Measurements from ENCODE around the gene HDAC1.
"Not testable (repeated sequence)": the region's sequence is repeated elsewhere in the genome, so short reads cannot be mapped to it uniquely, and the experiment has no call there.

HDAC1 gene

DNA sequence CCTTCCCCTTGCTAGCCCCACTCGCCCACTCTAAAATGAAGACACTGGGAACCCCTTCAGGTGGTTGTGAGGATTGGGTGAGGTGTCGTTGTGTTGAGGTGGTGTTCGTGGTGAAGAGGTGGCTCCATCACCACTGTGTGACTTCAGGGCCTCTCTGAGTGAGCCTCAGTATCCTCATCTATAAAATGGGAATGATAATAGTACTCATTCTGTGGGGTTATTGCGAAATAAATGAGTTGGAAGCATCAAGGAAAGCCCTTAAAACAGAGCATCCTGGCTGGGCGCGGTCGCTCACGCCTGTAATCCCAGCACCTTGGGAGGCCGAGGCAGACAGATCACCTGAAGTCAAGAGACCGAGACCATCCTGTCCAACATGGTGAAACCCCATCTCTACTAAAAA lies 50.8 kb downstream of the HDAC1 start:
- in situ Hi-C loops (cut with MboI; ENCODE audit: low sequenced_read_pairs), result no loop called here

DNA sequence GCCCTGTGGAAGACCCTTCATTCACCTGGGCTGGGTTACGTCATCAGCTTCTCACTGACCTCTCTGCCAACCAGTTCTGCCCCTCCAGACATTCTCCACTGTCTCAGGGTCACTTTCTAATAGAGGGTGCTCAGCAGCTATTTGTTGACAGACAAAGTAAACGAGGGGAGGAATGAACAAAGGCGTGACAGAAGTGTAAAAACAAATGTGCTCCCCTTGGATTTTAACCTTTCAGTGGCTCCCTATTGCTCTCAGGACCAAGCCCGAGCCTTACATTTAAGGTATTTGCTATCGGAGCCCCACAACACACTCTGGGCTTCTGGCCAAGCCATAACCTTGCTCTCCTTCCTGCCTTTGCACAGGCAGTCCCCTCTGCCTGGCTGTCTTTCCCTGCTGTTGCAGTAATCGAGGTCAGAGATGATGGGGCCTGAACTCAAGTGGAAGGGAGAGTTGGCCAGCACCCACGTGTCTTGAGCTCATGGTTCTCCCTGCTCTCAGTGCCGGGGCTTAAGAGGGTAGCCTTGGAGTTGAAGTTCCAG lies 53.5 kb downstream of the HDAC1 start:
- in situ Hi-C loops (cut with MboI; ENCODE audit: low sequenced_read_pairs), result no loop called here

DNA sequence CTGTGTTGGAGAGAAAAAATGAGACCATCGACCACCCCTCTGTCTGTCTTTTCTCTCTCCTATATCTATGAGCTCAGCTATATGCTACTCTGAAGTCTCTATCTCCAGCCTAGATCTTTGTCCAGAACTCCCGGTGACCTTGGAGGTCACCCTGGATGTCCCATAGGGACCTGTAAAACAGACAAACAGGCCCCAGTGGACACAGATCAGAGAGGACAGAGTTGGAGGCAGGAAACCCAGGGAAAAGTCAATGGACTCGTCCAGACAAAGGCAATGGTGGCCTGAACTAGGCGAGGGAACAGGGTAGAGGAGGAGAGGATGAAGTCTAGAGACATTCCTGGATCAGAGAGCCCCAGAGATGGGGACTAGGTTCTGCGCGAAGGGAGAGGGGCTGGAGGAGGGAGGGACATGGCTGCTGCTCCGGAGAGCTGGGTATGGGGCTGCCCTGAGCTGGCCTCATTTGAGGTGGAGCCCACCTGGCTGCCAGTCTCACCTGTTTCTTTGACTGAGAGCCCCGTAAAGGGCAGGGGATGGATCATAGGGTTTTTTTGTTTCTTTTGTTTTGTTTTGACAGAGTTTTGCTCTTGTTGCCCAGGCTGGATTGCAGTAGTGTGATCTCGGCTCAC lies 54.8 kb downstream of the HDAC1 start:
- in situ Hi-C loops (cut with MboI; ENCODE audit: low sequenced_read_pairs), result no loop called here

DNA sequence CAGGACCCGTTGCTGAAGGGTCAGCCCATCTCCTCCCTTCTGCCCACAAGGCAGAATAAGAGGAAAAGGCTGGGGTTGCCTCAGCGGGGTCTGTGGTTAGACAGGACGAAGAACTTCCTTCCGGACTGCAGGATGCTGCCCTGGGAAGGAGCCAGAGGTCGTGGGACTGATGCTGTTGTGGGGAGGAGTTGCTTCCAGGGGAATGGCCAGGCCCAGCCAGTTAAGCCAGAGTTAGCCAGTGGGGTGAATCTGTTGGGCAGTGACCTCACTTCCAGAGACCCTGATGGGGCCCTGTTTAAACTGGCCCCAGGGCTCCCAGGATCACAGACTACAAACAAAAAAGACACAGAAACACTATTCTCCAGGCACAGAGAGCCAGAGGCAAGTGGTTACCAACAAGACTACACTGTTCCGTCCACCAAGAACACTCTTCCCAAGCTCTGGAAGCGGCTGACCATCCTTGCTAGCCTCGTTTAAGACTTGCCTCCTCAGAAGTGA lies 57.4 kb downstream of the HDAC1 start:
- in situ Hi-C loops (cut with MboI; ENCODE audit: low sequenced_read_pairs), result no loop called here

DNA sequence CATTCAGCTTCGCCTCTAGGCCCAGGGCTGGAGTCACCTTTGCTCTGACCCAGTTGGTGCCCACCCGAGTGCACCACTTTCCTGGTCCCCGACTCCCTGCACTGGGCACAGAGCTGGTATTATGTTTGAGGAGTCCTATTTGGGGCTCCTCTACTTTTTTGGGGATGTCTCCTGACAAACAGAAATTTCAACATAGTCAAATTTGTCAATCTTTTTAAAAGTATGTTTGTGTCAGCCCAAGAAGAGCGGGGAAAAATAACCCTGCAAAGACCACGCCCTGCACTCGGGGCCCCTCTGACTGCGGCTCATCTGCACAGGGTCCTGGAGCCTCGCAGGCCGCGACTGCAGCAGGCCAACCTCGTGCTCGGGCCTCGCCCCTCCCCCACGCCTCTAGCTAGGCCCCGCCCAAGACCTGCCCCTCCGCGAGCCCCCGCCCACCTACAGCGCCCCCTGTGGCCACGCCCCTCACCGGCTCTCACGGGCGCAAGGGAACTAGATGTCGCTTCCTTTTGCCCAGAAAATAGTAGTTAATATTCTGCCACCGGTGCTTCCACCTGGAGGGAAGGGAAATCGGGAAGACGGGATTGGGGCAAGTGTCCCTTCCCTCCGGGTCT lies 59.0 kb downstream of the HDAC1 start:
- in situ Hi-C loops (cut with MboI; ENCODE audit: low sequenced_read_pairs), result no loop called here

DNA sequence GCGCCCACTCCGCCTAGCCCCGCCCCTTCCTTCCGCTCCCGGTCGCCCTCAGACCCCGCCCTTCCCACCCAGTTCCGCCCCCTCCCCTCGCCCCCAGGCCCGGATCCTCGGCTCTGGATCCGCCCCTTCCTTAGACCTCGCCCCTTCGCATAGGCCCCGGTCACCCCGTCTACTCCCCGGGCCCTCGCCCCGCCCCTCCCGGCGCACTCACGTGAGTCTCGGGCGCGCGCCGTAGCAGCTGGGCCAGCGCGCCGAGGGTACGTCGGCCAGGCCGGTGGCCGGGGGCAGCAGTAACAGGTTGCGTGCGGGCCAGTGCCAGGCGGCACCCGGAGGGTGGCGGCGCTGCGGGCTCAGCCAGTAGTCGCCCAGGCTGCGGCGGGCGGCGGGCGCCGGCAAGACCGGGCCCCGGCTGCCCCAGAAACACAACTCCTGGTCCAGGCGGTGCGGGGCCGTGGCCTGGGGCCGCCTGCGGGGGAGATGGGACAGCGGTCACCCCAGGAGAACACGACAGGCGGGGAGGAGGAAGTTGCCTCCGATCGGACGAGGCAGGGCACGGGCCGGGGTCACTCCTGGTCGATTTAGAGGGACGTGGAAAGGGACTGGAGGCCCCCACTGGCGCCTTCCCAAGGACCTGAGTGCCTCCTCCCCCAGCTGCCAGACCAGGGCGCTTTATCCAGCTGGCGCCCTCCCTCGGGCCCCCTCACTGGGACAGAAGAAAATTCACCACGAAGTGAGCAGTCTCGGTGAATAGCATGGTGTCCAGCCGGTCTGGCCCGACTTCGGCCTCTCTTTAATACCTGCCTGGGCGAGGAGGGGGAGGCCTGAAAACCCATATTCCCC lies 59.7 kb downstream of the HDAC1 start:
- in situ Hi-C loops (cut with MboI; ENCODE audit: low sequenced_read_pairs), result no loop called here

DNA sequence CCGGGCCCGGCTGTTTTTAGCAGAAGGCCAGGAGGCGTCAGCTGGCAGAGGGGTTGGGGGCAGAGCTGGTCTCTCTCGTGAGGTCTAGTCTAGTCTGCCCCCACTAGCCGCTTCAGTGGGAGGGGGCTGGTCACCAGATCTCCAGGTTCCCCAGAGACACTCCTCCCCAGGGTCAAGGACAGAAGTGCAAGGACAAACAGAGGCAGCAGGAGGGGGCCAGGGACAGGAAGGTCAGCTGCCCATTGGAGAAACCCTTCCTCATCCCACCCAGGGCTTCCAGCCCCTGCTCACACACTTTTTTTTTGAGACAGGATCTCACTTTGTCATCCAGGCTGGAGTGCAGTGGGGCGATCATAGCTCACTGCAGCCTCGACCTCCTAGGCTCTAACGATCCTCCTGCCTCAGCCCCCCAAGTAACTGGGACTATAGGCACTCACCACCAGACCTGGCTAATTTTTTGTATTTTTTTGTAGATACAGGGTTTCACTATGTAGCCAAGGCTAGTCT lies 60.4 kb downstream of the HDAC1 start:
- in situ Hi-C loops (cut with MboI; ENCODE audit: low sequenced_read_pairs), result no loop called here

DNA sequence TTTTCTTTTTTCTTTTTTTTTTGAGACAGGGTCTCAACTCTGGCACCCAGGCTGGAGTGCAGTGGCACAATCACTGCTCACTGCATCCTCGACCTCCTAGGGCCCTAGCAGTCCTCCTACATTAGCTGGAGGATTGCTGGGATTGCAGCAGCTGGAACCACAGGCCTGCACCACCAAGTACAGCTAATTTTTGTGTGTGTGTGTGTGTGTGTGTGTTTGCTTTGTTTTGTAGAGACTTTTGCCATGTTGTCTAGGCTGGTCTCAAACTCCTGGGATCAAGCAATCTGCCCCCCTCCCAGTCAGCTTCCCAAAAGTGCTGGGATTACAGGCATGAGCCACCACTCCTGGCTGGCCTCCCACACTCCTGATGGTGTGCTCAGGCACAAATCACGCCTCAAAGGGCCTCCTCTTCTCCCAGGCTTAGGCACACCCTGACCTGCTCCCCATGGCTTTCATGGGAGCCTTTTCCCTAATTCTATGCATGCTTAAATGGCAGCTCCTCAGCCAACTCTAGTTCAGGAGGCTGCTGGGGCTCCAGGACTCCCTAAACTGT lies 61.0 kb downstream of the HDAC1 start:
- in situ Hi-C loops (cut with MboI; ENCODE audit: low sequenced_read_pairs), result no loop called here

DNA sequence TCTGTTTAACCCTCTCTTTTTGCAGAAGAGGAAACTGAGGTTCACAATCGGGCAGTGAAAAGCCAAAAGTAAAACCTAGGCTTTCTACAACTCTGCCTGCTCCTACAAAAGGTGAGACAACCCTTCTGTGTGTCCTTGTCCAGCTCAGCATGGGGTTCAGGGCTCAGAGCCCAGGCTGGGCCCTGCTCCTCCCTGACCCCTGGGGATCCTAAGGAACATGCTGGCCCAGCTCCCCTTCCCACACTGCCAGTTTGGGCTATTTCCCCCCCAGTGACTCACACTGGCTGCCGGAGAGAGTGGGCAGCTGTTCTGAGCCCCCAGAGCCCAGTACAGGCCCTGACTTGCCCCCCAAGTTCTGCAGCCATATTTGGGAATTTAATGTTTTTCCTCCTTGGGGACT lies 61.5 kb downstream of the HDAC1 start:
- in situ Hi-C loops (cut with MboI; ENCODE audit: low sequenced_read_pairs), result no loop called here

DNA sequence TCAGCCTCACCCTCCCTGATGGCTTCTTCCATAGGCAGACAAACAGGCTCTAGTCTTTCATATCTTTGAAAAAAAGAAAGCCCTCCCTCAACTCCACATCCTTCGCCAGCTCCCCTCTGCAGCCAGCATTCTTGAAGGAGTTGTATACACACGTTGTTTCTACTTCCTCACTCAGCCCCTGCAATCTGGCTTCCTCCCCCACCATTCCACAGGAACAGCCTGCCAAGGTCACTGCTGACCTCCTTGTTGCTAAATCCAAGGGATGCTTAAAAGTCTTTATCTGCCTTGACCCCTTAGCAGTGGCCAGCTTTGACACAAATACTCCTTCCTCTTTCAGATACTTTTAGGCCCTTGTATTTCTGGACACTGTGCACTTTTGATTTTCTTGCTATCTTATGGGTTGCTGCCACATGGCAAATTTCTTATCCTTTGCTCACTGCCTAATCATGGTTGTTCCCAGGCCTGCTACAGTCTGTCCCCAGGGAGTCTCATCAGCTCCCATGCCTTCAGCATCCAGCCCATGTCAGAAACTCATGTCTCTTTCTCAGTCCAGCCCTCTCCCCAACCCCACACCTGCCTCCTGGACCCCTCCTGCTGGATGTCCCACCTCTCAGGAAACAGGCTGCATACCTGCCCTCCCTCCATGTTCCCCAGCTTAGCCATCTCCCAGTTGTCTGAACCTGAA lies 62.1 kb downstream of the HDAC1 start:
- in situ Hi-C loops (cut with MboI; ENCODE audit: low sequenced_read_pairs), result no loop called here

DNA sequence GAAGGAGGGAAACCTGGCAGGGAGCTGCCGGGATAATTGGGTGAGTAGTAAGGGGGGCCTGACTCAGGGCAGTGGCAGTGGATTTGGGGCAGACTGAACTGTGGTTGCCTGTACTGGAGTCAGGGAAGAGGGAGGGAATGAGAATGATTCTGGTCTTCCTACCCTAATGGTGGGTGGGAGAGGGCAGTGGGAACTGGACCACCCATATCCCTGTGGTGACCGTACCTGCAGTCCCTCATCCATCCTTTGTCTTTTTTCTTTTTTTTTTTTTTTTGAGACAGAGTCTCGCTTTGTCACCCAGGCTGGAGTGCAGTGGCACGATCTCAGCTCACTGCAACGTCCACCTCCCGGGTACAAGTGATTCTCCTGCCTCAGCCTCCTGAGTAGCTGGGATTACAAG lies 63.9 kb downstream of the HDAC1 start:
- in situ Hi-C loops (cut with MboI; ENCODE audit: low sequenced_read_pairs), result not testable (repeated sequence)

DNA sequence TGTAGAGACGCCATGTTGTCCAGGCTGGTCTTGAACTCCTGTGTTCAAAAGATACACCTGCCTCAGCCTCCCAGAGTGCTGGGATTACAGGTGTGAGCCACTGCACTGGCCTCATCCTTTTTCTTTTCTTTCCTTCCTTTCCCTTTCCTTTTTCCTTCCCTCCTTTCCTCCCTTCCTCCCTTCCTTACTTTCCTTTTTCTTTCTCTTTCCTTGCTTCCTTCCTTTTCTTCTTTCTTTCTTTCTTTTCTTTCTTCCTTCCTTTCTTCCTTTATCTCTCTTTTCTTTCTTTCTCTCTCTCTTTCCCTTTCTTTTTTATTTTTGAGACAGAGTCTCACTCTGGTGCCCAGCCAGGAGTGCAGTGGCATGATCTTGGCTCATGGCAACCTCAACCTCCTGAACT lies 64.6 kb downstream of the HDAC1 start:
- in situ Hi-C loops (cut with MboI; ENCODE audit: low sequenced_read_pairs), result no loop called here

DNA sequence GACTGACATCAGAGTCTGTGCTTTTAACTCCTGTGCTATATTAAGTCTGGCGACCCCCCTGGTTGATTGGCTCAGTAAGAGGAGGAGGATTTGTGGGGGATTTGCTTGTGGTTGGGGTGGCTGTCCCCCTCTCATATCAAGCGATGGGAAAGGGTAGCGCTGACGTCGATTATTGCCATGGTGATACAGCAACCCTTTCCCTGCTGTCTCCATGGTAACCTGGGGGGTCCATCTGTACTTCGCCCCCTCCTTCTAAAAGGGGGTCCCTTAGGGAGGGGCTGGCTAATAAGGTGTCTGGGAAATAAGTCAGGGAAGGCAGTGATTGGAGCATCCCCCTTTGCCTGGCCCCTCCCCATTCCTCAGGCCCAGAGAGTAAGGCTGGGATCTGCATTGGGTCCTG lies 65.7 kb downstream of the HDAC1 start:
- in situ Hi-C loops (cut with MboI; ENCODE audit: low sequenced_read_pairs), result no loop called here

DNA sequence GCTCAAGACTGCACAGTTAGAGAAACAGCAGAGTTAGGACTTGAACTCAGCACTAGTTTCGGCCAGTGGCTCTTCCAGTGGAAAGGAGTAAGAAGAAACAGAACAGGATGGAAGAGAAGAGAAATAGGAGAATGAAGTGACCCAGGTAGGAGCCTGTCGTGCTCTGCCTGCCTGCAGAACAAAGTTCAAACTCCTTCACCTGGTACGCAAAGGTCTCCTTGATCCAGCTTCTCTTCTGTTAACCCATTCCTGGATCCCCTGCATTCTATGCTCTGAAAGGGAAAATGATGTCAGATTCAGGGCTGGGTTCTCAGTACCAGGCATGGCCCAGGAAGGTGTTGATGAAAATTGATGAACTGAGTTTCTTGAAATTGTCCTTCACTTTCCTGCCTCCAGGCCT lies 66.6 kb downstream of the HDAC1 start:
- in situ Hi-C loops (cut with MboI; ENCODE audit: low sequenced_read_pairs), result no loop called here

DNA sequence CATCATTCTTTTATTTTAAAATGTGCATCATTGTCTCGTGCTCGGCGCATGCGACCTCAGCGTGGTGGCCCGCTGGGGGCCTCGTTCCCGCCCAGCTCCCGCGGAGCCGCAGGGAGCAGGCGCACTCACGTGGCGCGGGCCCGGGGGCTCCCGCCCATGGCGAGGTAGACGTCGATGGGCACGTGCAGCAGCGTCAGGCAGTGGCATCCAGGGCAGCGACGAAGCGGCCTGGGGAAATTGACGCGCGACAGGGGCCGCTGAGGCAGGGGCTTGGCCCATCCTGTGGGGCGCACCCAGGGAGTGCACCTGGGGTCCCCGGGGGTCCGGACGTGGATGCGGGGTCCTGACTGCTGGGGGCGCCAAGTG lies 69.4 kb downstream of the HDAC1 start:
- in situ Hi-C loops (cut with MboI; ENCODE audit: low sequenced_read_pairs), result no loop called here

DNA sequence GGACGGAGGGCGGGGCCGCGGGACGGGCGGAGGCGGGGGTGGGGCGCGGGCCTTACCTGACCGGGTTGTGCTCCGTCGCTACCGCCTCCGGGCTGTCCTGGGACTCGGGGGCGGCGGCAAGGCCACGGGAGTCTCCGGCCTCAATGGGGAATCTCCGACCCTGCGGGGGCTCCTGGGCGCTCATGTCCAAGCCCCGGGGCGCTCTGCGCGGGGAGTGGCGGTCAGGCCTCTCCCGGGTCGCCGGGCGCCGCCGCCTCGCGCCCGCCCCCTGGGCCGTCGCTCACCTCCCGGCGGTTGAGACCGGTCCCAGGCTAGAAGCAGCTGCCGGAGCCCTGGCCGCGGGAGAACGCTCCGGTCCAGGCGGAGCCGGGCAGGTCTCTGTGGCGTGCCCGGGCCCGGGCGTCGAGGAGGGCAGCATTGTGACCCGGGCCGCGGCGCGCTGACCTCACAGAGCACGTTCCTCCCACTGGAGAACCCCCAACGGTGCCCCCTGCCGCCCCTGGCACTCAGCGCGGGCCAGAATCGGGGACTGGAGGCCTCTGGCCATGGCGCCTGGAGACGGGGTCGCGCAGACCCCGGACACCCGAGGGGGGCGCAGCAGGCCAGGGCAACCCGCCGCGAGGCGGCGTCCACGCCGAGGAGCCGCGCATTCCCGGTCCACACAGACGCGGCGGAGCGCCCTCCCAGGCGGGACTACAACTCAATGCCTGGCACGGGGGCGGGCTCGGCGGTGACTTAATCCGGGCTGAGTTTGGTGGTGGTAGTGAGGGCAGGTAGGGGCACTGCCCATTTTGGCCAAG lies 70.0 kb downstream of the HDAC1 start:
- in situ Hi-C loops (cut with MboI; ENCODE audit: low sequenced_read_pairs), result no loop called here

DNA sequence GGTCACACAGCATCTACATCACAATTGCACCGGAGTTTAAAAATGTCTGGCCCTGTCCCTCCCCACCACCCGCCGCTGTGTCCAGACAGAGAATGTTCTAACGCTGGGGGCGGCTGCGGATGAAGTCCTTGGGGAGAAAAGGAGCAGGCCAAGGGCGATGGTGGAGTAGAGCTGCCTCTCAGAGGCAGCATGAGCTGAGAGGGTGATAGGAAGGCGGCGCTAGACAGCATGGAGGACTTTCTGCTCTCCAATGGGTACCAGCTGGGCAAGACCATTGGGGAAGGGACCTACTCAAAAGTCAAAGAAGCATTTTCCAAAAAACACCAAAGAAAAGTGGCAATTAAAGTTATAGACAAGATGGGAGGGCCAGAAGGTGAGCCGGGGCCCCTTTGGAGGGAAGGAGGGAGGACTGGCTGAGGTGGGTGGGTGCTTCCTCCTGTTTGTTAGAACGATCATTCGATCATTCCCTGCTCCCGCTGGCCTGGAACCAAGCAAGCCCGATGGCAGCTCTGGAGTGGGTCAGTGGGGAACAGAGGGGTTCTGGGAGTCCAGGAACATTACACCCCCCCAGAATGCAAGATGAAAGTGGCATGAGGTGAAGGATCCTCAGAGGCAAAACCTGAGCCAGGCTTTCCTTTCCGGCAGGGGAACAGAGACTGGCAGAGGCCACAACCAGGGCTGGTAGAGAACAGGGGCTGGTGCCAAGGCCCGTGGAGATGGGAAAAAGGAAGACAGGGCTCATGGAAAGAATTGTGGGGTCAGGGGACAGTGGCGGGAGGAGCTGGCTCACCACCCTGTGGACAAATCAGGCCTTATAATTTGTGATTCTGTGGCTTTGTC lies 70.8 kb downstream of the HDAC1 start, which contains the start of the genes FAM229A and TSSK3:
TSS of gene FAM229A (minus strand) at position 12 of the 840 bp plus-strand sequence. CDS start 394 bp downstream, outside the sequence.
TSS of gene TSSK3 (plus strand) at position 66 of the 840 bp plus-strand sequence. CDS start at position 229, 163 bp downstream.
- in situ Hi-C loops (cut with MboI; ENCODE audit: low sequenced_read_pairs), result no loop called here

DNA sequence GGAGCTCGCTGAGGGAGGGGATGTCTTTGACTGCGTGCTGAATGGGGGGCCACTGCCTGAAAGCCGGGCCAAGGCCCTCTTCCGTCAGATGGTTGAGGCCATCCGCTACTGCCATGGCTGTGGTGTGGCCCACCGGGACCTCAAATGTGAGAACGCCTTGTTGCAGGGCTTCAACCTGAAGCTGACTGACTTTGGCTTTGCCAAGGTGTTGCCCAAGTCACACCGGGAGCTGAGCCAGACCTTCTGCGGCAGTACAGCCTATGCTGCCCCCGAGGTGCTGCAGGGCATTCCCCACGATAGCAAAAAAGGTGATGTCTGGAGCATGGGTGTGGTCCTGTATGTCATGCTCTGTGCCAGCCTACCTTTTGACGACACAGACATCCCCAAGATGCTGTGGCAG lies 71.8 kb downstream of the HDAC1 start:
- in situ Hi-C loops (cut with MboI; ENCODE audit: low sequenced_read_pairs), result no loop called here

DNA sequence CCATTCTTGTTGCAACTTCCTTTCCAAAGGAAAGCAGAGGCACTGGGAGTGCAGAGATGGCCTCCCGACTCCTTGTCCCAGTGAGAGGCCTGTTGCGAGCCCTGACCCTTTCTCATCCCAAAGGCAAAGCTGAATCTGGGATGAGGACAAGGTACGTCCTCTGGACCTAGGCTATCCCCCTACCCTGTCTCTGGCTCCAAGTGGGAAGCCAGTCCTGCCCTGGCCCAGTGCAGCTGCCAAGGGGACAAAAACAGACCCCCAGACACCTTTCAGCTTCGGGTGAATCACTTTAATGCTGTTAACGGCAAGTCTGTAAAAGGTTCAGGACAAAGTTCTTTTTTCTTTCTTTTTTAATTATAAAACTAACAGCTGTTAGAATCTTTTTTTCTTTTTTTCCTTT lies 73.0 kb downstream of the HDAC1 start:
- in situ Hi-C loops (cut with MboI; ENCODE audit: low sequenced_read_pairs), result no loop called here
